NCI-H2107 treated with DMSO at 0.1 percent for 48 hours (cell line): Measurements from ENCODE around the gene ANKIB1.
"Not testable (repeated sequence)": the region's sequence is repeated elsewhere in the genome, so short reads cannot be mapped to it uniquely, and the experiment has no call there.

Source experiments
- DNase-seq: peaks from one replicate; lab custom pipeline; 2025; ENCODE audit not compliant: unreplicated experiment; lab: John Stamatoyannopoulos, UW

ANKIB1 gene

GRCh38 chr7:92325858-92326257 is 80.1 kb downstream of the ANKIB1 start:
- no peak for DNase-seq

- no peak for DNase-seq
Observed at GRCh38 chr7:92330835-92331438, 85.2 kb downstream of the ANKIB1 start.

DNA sequence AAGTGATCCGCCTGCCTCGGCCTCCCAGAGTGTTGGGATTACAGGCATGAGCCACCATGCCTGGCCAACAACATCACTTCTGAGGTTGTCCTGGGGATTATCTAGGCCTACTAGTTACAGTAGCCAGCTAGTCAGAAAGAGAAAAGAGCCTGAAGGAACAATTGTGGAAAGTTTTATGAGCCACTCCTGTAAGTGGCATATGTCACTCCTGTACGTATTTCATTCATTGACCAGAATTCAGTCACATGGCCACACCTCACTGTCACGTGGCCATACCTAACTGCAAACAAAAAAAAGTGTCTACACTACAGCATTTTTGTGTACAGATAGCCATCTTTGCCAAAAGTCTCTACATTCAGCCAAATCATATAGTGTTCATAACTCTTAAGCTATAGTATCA is 85.7 kb downstream of the ANKIB1 start:
- DNase-seq = no peak

- no peak for DNase-seq
Observed at GRCh38 chr7:92332782-92333181, 87.0 kb downstream of the ANKIB1 start.

DNA sequence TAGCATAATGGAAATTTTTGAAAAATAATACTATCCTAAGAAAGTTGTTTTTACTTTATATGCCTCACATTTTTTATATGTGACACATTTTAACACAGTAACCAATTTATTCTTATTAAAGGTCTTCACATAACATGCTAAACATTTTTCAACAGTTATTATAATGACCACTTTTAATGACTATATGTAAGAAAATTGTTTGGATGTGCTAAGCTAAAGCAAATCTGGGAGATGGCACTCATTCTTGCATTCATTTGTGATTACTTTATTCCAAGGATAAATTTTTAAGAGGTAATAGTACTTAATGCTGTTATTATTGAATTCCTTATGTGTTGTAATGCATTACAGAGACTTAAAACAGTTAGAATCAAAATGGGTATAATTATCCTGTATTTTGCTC is 88.1 kb downstream of the ANKIB1 start:
- DNase-seq = no peak

- no peak for DNase-seq
Observed at GRCh38 chr7:92335574-92335973, 89.8 kb downstream of the ANKIB1 start.

- DNase-seq = no peak
Observed at GRCh38 chr7:92336662-92337340, 91.0 kb downstream of the ANKIB1 start.

DNA sequence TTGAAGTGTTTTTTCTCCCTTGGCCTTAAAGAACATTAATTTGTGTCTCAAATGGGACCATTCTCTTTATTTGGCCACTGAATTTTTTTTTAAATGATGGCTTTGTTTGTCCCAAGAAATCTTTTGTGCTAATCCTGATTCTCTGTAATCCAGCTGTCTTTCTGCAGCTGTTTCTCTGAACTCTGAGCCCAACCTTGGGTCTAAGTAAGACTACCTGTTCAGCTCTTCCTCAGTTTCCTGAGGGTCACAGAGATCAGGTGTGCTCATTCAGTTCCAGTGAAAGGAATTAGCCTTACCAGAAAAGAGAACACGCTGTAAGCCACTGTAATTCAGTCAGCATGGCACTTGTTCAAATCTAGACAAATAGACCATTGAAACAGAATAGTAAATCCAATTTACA is 94.2 kb downstream of the ANKIB1 start:
- DNase-seq = no peak

DNA sequence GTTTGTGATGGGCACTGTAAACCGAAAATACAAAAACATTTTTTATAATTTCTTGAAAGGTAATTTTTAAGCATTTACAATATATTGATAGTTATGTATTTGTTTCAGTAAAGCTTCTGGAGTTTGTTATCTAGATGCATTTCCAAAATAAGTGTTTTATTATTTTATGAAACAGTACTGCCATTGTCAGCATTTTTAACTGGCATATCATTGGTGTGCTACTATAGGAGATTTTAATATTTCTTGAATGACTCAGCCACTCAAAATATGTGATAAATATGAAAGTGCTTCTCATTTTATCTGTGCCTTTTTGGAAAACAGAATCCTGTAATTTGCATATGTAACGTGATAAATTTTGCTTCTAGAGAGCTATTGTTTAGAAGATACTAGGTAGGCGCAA is 97.9 kb downstream of the ANKIB1 start:
- DNase-seq = no peak

GRCh38 chr7:92352009-92352408 is 106.2 kb downstream of the ANKIB1 start:
- no peak for DNase-seq

GRCh38 chr7:92354214-92354613 is 108.4 kb downstream of the ANKIB1 start:
- no peak for DNase-seq

GRCh38 chr7:92356406-92356805 is 110.6 kb downstream of the ANKIB1 start:
- DNase-seq = no peak

GRCh38 chr7:92357260-92357659 is 111.5 kb downstream of the ANKIB1 start:
- DNase-seq = no peak

DNA sequence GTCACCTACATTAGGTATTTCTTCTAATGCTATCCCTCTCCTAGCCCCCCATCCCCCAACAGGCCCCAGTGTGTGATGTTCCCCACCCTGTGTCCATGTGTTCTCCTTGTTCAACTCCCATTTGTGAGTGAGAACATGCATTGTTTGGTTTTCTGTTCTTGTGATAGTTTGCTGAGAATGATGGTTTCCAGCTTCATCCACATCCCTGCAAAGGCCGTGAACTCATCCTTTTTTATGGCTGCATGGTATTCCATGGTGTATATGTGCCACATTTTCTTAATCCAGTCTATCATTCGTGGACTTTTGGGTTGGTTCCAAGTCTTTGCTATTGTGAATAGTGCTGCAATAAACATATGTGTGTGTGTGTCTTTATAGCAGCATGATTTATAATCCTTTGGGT is 113.4 kb downstream of the ANKIB1 start:
- not testable (repeated sequence) for DNase-seq

DNA sequence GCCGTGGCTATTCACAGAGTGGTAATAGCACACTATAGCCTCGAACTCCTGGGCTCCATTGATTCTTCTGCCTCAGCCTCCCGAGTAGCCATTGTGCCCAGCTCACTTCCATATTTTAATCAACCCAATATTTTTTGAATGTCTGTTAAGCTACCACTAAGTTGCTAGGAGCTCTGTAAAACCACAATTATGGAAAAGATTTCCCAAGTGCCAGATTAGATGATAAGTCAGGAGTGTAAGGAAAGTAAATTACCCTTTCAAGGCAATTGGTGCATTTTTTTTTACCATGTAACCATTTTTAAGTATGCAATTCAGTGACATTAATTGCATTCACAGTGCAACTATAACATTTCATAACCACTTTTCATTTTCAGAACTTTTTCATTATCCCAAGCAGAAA is 114.0 kb downstream of the ANKIB1 start:
- DNase-seq = no peak

GRCh38 chr7:92360387-92360786 is 114.6 kb downstream of the ANKIB1 start:
- DNase-seq = no peak

GRCh38 chr7:92362131-92362530 is 116.4 kb downstream of the ANKIB1 start:
- no peak for DNase-seq

DNA sequence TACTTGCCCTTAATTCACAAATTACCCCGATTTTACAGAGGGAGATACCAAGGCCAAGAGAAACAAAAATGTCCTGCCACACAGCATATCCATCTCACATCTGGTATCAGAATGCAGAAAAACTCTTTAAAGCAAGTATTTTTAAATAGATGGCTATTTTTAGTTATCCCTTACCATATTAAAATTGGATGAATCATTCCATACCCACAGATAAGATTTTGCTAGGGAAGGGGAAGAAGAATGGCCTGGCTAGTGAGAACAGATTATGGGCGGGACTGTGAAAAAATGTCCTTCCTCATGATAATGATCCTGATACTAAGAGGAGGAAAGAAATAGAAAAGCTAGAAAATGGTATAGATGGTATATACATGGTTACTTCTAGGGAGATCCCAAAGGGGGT is 121.0 kb downstream of the ANKIB1 start:
- DNase-seq = no peak

- DNase-seq = no peak
Observed at GRCh38 chr7:92368741-92369140, 123.0 kb downstream of the ANKIB1 start.

DNA sequence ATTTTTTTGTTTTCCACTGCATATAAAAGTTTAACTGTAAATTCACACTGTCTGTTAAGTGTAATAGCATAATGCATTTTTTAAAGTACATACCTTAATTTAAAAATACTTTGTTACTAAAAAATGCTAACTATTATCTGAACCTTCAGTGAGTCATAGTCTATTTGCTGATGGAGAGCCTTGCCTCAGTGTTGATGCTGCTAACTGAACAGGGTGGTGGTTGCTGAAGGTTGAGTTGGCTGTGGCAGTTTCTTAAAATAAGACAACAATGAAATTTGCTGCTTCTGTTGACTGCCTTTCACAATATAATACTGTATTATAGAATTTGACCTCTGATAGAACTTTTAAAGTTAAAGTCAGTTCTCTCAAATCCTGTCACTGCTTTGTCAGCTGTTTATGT is 129.2 kb downstream of the ANKIB1 start:
- DNase-seq = no peak

DNA sequence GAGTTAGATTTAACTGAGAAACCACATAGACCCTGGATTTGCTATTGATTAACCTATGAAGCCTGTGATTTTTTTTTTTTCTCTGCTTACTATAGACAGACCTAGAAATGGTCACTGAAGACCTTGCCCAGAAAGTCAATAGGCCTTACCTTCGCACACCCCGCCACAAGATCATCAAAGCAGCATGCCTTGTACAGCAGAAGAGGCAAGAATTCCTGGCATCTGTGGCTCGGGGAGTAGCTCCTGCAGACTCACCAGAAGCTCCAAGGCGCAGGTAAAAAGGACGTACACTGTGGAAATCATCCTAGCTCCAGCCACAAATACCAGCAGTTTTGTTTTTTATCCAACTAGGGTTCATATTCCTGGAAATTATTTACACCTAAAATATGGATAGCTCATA is 145.3 kb downstream of the ANKIB1 start:
- no peak for DNase-seq

DNA sequence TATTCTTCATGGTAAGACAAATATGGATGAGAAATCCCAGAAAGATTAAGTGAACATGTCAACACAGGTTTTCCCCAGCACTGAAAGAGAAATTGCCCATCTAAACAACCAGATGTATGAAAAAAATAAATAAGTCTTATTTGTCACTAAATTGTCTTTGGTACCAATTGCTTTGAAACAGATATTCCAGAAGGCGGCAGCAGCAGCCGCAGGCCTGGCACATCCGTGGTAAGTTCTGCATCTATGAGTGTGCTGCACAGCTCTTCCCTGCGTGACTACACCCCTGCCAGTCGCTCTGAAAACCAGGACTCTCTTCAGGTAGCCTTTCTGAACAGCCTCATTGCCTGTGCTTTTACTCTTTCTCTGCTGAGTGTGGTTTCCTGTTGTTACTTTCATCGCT is 151.8 kb downstream of the ANKIB1 start:
- DNase-seq = no peak

DNA sequence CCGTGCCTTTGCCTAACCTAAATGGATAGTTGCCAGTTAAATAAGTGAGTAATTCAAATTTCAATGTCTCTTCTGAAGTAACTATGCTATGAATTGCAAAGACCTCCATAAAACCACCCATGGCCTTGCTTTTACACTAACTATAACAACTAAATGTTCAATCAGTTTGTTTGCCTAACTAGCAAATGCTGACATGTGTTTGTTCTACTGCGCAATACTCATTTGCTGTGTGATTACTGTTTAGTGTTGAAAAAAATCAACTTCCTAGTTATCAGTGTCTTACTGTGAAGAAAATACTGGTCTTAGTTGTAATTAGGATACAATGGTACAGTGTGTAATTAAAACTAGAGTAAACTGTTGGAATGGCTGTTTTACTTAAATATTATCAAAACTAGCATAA is 154.2 kb downstream of the ANKIB1 start:
- no peak for DNase-seq
